ENCODE results near the gene SUMO3. TPM values are rescaled to one million over a fixed set of nuclear protein-coding genes. Genes with fewer than 3 reads are reported as not detected.

SUMO3 gene
- total and polyA plus RNA-seq, 2 of the 8 experiments (the other 6 are each of a cell fraction or from before 2014, with no cell fraction given), result 96.8 to 101 TPM

GRCh38 chr21:44766014-44766817 lies 51.6 kb downstream of the SUMO3 start:
- H4K91ac ChIP-seq (replicated peaks; ENCODE audit: insufficient read length, low read length), result peak overlapping the region; percentile 63
- H2AK5ac ChIP-seq (ENCODE audit: low read depth, low read length), result 0 out of 2 replicates have a peak overlapping the region, but pooled peaks have one; percentile 65
- H2BK20ac ChIP-seq (ENCODE audit: low read length), result peak overlapping the region; percentile 86; the same call in 1 of the 2 replicates
- DNase-seq (ENCODE audit: low read depth in 1 of 2, low spot score in 2 of 2) (no peak), FAIRE-seq (no peak)
- H3K4me1 ChIP-seq (replicated peaks in 1 of 4; ENCODE audit: control insufficient read depth in 3 of 4, insufficient read depth in 4 of 4, low read length in 3 of 4), result peaks cover 5 to 36% (median 22%) of the 10 kb centered on the region in 4 experiments
- TF ChIP-seq CHD1 (IDR thresholded peaks at IDR 0.05; ENCODE audit: low read depth, low read length) (no peak), SRF (IDR thresholded peaks at IDR 0.05; ENCODE audit: low read depth, low read length) (no peak), JUN (IDR thresholded peaks at IDR 0.05; ENCODE audit: low read depth, low read length) (no peak), YY1 (IDR thresholded peaks at IDR 0.05; ENCODE audit: low read depth, low read length) (no peak), POLR2A (IDR thresholded peaks at IDR 0.05; ENCODE audit: control extremely low read depth in 1 of 2, low read depth in 2 of 2, low read length in 2 of 2) (no peak), RXRA (IDR thresholded peaks at IDR 0.05; ENCODE audit: insufficient read depth, low read depth, low read length) (no peak), EP300 (IDR thresholded peaks at IDR 0.05; ENCODE audit: borderline replicate concordance in 1 of 2, low read depth in 2 of 2, low read length in 2 of 2) (no peak)
- CTCF ChIA-PET (ENCODE audit: partially characterized antibody), result interaction anchor here (1.1 to 2.8 kb wide), 7 partner anchors 13 to 253 kb away, joined by 3 to 11 read pairs (median 4); no protein-coding TSS in a partner anchor
- peak overlapping the region; percentile 32; the same call in 1 of the 2 replicates for H3K27ac ChIP-seq (ENCODE audit: low read depth, low read length)
- no peak overlapping the region for H3K14ac ChIP-seq (ENCODE audit: insufficient read length)
- no peak overlapping the region; a peak in 1 of 4 replicates for H3K4me2 ChIP-seq (ENCODE audit: insufficient read depth in 1 of 2, low read depth in 2 of 2, low read length in 2 of 2)
- H3K27me3 ChIP-seq (replicated peaks in 1 of 4; ENCODE audit: control insufficient read depth in 3 of 4, extremely low read depth in 1 of 4, insufficient read depth in 3 of 4, low read length in 3 of 4), result no peaks in the 10 kb centered on the region
- H4K5ac ChIP-seq (ENCODE audit: insufficient read length, low read depth, low read length), result no peak overlapping the region
- H3K79me2 ChIP-seq (ENCODE audit: control insufficient read depth in 1 of 2, insufficient read depth in 2 of 2, low read length in 2 of 2), result no peaks in the 10 kb centered on the region
- no peak overlapping the region for H3K9ac ChIP-seq (replicated peaks in 1 of 4; ENCODE audit: extremely low read depth in 1 of 4, low read depth in 3 of 4, low read length in 3 of 4)
- H2BK15ac ChIP-seq (ENCODE audit: low read length), result no peak overlapping the region
- H2BK5ac ChIP-seq (ENCODE audit: low read depth, low read length), result peak overlapping the region; percentile 96
- WGBS, 2 experiments (ENCODE audit: extremely low coverage in 1 of 2, insufficient coverage in 1 of 2, insufficient read length in 1 of 2, insufficient replicate concordance in 2 of 2, low coverage in 1 of 2, low lambda C conversion rate in 2 of 2, missing lambda C conversion rate in 1 of 2), result 93% methylated on average over 23 of the region's 24 CpGs; no CpG with 5 or more reads in 1 of the 2 experiments
- POLR2A ChIA-PET (ENCODE audit: partially characterized antibody), result interaction anchor here (0.7 to 1.4 kb wide), 3 partner anchors 9 to 217 kb away, joined by 3 to 4 read pairs (median 4); no protein-coding TSS in a partner anchor
- H2BK120ac ChIP-seq (replicated peaks; ENCODE audit: low read depth, low read length), result peak overlapping the region; percentile 65
- no peak overlapping the region for H3K4me3 ChIP-seq (ENCODE audit: extremely low read depth in 1 of 4, insufficient read depth in 2 of 4, low read depth in 3 of 4, low read length in 4 of 4)
- peak overlapping the region; percentile 80; the same call in 1 of the 2 replicates for H2BK12ac ChIP-seq (ENCODE audit: low read depth, low read length)
- no peaks in the 10 kb centered on the region for H3K23me2 ChIP-seq (ENCODE audit: low read depth, low read length)
- H3K4ac ChIP-seq (replicated peaks; ENCODE audit: insufficient read length, low read depth, low read length), result peak overlapping the region; percentile 96
- H3K56ac ChIP-seq (replicated peaks; ENCODE audit: insufficient read length, low read depth, low read length), result no peak overlapping the region
- no peak overlapping the region for H3K23ac ChIP-seq (ENCODE audit: insufficient read length)
- peak overlapping the region; percentile 69; the same call in 1 of the 2 replicates for H4K8ac ChIP-seq (ENCODE audit: extremely low read depth, insufficient read depth, low read length)
- H4K20me1 ChIP-seq (replicated peaks in 1 of 2; ENCODE audit: control insufficient read depth in 1 of 2, insufficient read depth in 2 of 2, low read length in 2 of 2), result peaks cover 2 to 7% of the 10 kb centered on the region in 2 experiments
- H3K18ac ChIP-seq (ENCODE audit: extremely low read depth, low read length), result peak overlapping the region; percentile 75
- H2AFZ ChIP-seq (ENCODE audit: low read length), result no peak overlapping the region
- H3K36me3 ChIP-seq (ENCODE audit: control insufficient read depth in 2 of 4, insufficient read depth in 4 of 4, low read length in 3 of 4), result peaks cover 2 to 14% (median 5%) of the 10 kb centered on the region in 4 experiments; a peak in 4 of 8 replicates
- H3K9me3 ChIP-seq (ENCODE audit: insufficient read depth in 2 of 2, low read depth in 1 of 2, low read length in 1 of 2), result peaks cover 0 to 6% of the 10 kb centered on the region in 2 experiments; a peak in 1 of 4 replicates
- peaks cover 3% of the 10 kb centered on the region; the same call in 1 of the 2 replicates for H3K79me1 ChIP-seq (ENCODE audit: low read depth, low read length)
